Measurements from ENCODE around the gene HNRNPM.

- TF ChIP-seq CTCF (IDR thresholded peaks at IDR 0.05 in 4 of 5, conservative IDR thresholded peaks at IDR 0.05 in 1 of 5): no peak
- no peak for TF ChIP-seq POLR2A (IDR thresholded peaks at IDR 0.05)
These were observed 2.8 kb upstream of the HNRNPM start for GRCh38 chr19:8441725-8442544.
